Heart left ventricle (tissue), 13 donors: ENCODE results near the gene EEF1A1.

Source experiments
- CTCF ChIP-seq, 12 donors: fragments of 200-600 bp; sonication (generic) in 4 of 12; IDR thresholded peaks; one replicate each; pipeline versions ENCODE4 v1.5.0 to v1.8.0; 2018 to 2022; ENCODE audit warnings: antibody characterized with exemption in 12 of 12, mild to moderate bottlenecking in 5 of 12
- POLR2A ChIP-seq, 2 donors: fragments of 450-650 bp; IDR thresholded peaks; one replicate each; pipeline ENCODE4 v1.6.1; 2017; ENCODE audit warnings: antibody characterized with exemption in 2 of 2, mild to moderate bottlenecking in 2 of 2, moderate library complexity in 2 of 2
- donor health status: ischemic (EF 13 %, LVEDD 7.1; RV severe dilation, severe dysfunction).
- donor health status: DM: no; HTN: yes; CAD: no.
- donor health status: DM: no; HTN: no; CAD: no.
- donor health status: ischemic (EF 25% LVEDD 6.9; RV normal size, moderate dysfunction).
- donor health status: ischemic (EF 25% LVEDD 5.7; RV mildly dilated, moderate dysfunction).
- donor health status: ischemic (EF 35%, LVEDD 5.7; RV mildly dilated, moderate dysfunction).
- donor health status: nonischemic (EF 11% LVEDD 7.7; RV severe dilation, severe dysfunction).
- donor health status: DM: yes; HTN: yes; CAD: no.
- donor health status: PGD.
- donor health status: ischemic (EF 29% LVEDD 5.4; RV normal size, mild dysfunction).
- donor health status: nonischemic (EF 23%, LVEDD 6.1; RV moderate dilation, normal function).

- TF ChIP-seq CTCF (IDR thresholded peaks at IDR 0.05) (no peak), POLR2A (IDR thresholded peaks at IDR 0.05) (no peak)
Measured at GRCh38 chr6:73548458-73549446, 27.9 kb upstream of the EEF1A1 start.
